Loucy (cell line): ENCODE measurements around the gene SLC6A6.

Experiments used
- H2AFZ ChIP-seq: fragments of 200-600 bp; sonication (generic); 2 replicates; pipeline ENCODE4 v1.6.0; 2016; ENCODE audit warnings: antibody characterized with exemption, mild to moderate bottlenecking, low read length, moderate library complexity
- H3F3A ChIP-seq: fragments of 200-600 bp; 2 replicates; pipeline ENCODE4 v1.6.0; 2016; ENCODE audit warnings: antibody characterized with exemption, low read depth, mild to moderate bottlenecking
- H3K27me3 ChIP-seq: fragments of 200-600 bp; sonication (generic); 2 replicates; pipeline ENCODE4 v1.6.1; 2014; ENCODE audit warnings: low read length, mild to moderate bottlenecking; ENCODE audit not compliant: insufficient read depth, poor library complexity, severe bottlenecking
- H3K36me3 ChIP-seq: fragments of 200-600 bp; sonication (generic); 2 replicates; pipeline ENCODE4 v1.6.1; 2016; ENCODE audit warnings: low read length; ENCODE audit not compliant: insufficient read depth
- H3K4me1 ChIP-seq: fragments of 200-600 bp; sonication (generic); 2 replicates; pipeline ENCODE4 v1.5.1; 2014; ENCODE audit warnings: low read length, mild to moderate bottlenecking; ENCODE audit not compliant: insufficient read depth, poor library complexity, severe bottlenecking
- H3K4me2 ChIP-seq: fragments of 200-600 bp; sonication (generic); 2 replicates; pipeline ENCODE4 v1.6.0; 2014; ENCODE audit warnings: antibody characterized with exemption, low read length, low read depth, mild to moderate bottlenecking; ENCODE audit not compliant: poor library complexity, severe bottlenecking
- H3K4me3 ChIP-seq: fragments of 200-600 bp; sonication (generic); 2 replicates; pipeline ENCODE4 v1.5.1; 2014; ENCODE audit warnings: low read length, mild to moderate bottlenecking, mixed read lengths; ENCODE audit not compliant: poor library complexity, severe bottlenecking
- H3K79me2 ChIP-seq: fragments of 200-600 bp; sonication (generic); 2 replicates; pipeline ENCODE4 v1.6.1; 2014; ENCODE audit warnings: low read length; ENCODE audit not compliant: insufficient read depth
- H3K9ac ChIP-seq: fragments of 200-600 bp; sonication (generic); 2 replicates; pipeline ENCODE4 v1.6.0; 2014; ENCODE audit warnings: mild to moderate bottlenecking, low read depth, low read length, moderate library complexity; ENCODE audit not compliant: poor library complexity, severe bottlenecking
- H3K9me2 ChIP-seq: fragments of 200-600 bp; sonication (generic); replicated peaks from 2 replicates; pipeline ENCODE4 v1.6.1; 2016; ENCODE audit warnings: low read depth, low read length, mixed read lengths
- H3K9me3 ChIP-seq: fragments of 200-600 bp; sonication (generic); 2 replicates; pipeline ENCODE4 v1.6.1; 2014; ENCODE audit warnings: mild to moderate bottlenecking, antibody characterized with exemption, low read length, low read depth; ENCODE audit not compliant: insufficient read depth
- H4K20me1 ChIP-seq: fragments of 200-600 bp; sonication (generic); 2 replicates; pipeline ENCODE4 v1.6.0; 2014; ENCODE audit warnings: antibody characterized with exemption, low read length, mild to moderate bottlenecking; ENCODE audit not compliant: insufficient read depth, poor library complexity, severe bottlenecking
- EZH2phosphoT487 ChIP-seq: fragments of 200-600 bp; IDR thresholded peaks from 2 replicates; pipeline ENCODE4 v1.6.1; 2018; ENCODE audit warnings: antibody characterized with exemption, mild to moderate bottlenecking, moderate library complexity, borderline replicate concordance
- TF ChIP-seq, protein P1 (sequence below): fragments of 200-600 bp; sonication (generic); conservative IDR thresholded peaks from 2 replicates; pipeline ENCODE4 v1.5.1; 2014; ENCODE audit warnings: mild to moderate bottlenecking, antibody characterized with exemption, low read length

The SLC6A6 gene

DNA sequence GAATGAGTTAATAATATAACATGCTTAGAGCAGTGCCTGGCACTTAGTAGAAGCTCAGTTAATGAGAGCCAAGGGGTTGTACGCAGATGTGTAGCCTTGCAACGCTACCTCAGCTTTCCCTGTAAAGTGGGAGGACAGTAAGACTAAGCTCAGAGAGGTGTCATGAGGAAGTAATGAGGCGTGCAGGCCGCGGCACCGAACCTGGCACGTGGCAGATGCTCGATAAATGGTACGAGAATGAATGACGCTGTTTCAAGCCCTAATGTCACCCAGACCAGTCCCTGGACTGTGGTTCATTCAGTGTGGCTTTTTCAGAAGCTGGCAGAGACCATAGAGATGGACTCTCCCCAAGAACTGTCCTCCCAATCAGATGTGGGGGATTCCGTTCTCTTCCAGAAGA, 116.5 kb downstream of the SLC6A6 start:
- no peaks in the 10 kb centered on the region for H3K4me1 ChIP-seq
- TF ChIP-seq EZH2phosphoT487 = no peak
- TF ChIP-seq, protein P1, sequence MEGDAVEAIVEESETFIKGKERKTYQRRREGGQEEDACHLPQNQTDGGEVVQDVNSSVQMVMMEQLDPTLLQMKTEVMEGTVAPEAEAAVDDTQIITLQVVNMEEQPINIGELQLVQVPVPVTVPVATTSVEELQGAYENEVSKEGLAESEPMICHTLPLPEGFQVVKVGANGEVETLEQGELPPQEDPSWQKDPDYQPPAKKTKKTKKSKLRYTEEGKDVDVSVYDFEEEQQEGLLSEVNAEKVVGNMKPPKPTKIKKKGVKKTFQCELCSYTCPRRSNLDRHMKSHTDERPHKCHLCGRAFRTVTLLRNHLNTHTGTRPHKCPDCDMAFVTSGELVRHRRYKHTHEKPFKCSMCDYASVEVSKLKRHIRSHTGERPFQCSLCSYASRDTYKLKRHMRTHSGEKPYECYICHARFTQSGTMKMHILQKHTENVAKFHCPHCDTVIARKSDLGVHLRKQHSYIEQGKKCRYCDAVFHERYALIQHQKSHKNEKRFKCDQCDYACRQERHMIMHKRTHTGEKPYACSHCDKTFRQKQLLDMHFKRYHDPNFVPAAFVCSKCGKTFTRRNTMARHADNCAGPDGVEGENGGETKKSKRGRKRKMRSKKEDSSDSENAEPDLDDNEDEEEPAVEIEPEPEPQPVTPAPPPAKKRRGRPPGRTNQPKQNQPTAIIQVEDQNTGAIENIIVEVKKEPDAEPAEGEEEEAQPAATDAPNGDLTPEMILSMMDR = no peak
- H3K36me3 ChIP-seq = no peaks in the 10 kb centered on the region
- no peaks in the 10 kb centered on the region for H4K20me1 ChIP-seq
- H2AFZ ChIP-seq = no peak overlapping the region
- no peaks in the 10 kb centered on the region for H3F3A ChIP-seq
- H3K9me3 ChIP-seq = no peaks in the 10 kb centered on the region
- no peaks in the 10 kb centered on the region for H3K27me3 ChIP-seq
- H3K9me2 ChIP-seq = no peaks in the 10 kb centered on the region
- H3K79me2 ChIP-seq = no peaks in the 10 kb centered on the region
- H3K4me3 ChIP-seq = no peak overlapping the region
- H3K9ac ChIP-seq = no peak overlapping the region
- no peak overlapping the region for H3K4me2 ChIP-seq

DNA sequence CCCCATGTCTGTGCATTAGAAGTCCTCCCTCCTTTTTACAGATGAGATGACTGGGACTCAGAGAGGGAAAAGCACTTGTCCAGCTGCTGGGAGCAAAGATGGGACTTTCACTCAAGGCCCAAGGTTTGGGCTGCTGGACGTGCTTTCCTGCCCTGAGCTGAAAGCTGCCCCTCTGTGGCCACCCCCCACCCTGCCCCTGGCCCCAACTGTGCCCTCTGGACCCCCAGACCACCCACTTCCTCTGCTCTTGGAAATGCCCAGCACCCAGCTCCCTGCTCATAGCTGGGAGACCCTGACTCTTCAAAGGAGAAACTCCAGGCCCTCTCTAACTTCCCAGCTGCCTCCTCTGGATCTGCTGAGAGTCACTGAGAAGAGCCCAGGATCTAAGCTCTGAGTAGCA, 117.0 kb downstream of the SLC6A6 start:
- Histone ChIP-seq H3K9me2 (no peaks in the 10 kb centered on the region), H3K27me3 (no peaks in the 10 kb centered on the region), H3K9ac (no peak overlapping the region), H3K4me2 (no peak overlapping the region), H3F3A (no peaks in the 10 kb centered on the region), H3K4me1 (no peaks in the 10 kb centered on the region), H3K36me3 (no peaks in the 10 kb centered on the region), H2AFZ (no peak overlapping the region), H3K79me2 (no peaks in the 10 kb centered on the region), H3K4me3 (no peak overlapping the region), H3K9me3 (no peaks in the 10 kb centered on the region), H4K20me1 (no peaks in the 10 kb centered on the region)
- no peak for TF ChIP-seq EZH2phosphoT487
- TF ChIP-seq, protein P1 = no peak

DNA sequence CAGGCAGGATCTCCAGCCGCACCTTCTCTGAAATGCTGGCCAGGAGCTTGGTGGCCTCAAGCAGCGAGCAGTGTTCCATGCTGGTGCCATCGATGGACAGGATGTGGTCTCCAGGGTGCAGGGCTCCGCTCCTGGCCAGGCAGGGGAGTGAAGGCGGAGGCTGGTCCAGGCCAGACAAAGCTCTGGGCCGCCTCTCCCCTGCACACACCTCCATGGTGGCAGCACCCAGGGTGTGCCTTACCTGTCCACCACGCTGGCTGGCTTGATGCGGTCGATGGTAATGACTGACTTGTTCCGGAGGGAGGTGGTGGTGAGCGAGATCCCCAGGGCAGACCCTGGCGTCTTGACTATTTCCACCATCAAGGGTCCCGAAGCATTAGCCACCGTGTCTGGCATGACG, 117.7 kb downstream of the SLC6A6 start:
- Histone ChIP-seq H3K9ac (no peak overlapping the region), H3K4me1 (no peaks in the 10 kb centered on the region), H3K36me3 (no peaks in the 10 kb centered on the region), H3K9me2 (no peaks in the 10 kb centered on the region), H3K4me2 (no peak overlapping the region), H3K4me3 (no peak overlapping the region), H2AFZ (no peak overlapping the region), H4K20me1 (no peaks in the 10 kb centered on the region), H3F3A (no peaks in the 10 kb centered on the region), H3K27me3 (no peaks in the 10 kb centered on the region), H3K9me3 (no peaks in the 10 kb centered on the region), H3K79me2 (no peaks in the 10 kb centered on the region)
- TF ChIP-seq, protein P1 = no peak
- no peak for TF ChIP-seq EZH2phosphoT487
